ENCODE data around the gene MRPL34. TPM values are rescaled to one million over a fixed set of nuclear protein-coding genes. Genes with fewer than 3 reads are reported as not detected.
A peak's percentile ranks its signal among the peaks of the same experiment; 100 is the strongest.

The MRPL34 gene
- total and polyA plus RNA-seq, 9 of the 15 experiments (the other 6 are each of a cell fraction or from before 2014, with no cell fraction given) = 11.5 to 256 (median 72.5) TPM

GRCh38 chr19:17289489-17289888 lies 16.2 kb upstream of the MRPL34 start (continued):
- TF ChIP-seq PHF8 (IDR thresholded peaks at IDR 0.05; ENCODE audit: borderline replicate concordance, low read length) (no peak; the same call in 1 of the 2 replicates), XRCC3 (IDR thresholded peaks at IDR 0.05) (no peak), CHD2 (IDR thresholded peaks at IDR 0.05; ENCODE audit: low read depth, low read length) (peak; percentile 67), DACH1 (IDR thresholded peaks at IDR 0.05; ENCODE audit: partially characterized antibody) (no peak), THAP12 (CRISPR knock-in tag; IDR thresholded peaks at IDR 0.05) (no peak), EHMT2 (IDR thresholded peaks at IDR 0.05) (no peak), CUX1 (CRISPR knock-in tag; IDR thresholded peaks at IDR 0.05) (no peak), CREM (IDR thresholded peaks at IDR 0.05; ENCODE audit: low read depth) (peak; percentile 43; the same call in 1 of the 2 replicates), ZNF584 (CRISPR knock-in tag; IDR thresholded peaks at IDR 0.05; ENCODE audit: low read depth) (no peak), CTCF (IDR thresholded peaks at IDR 0.05 in 2 of 3, conservative IDR thresholded peaks at IDR 0.05 in 1 of 3; ENCODE audit: insufficient read depth in 2 of 3, low read depth in 1 of 3, low read length in 3 of 3) (no peak), ZFP1 (CRISPR knock-in tag; IDR thresholded peaks at IDR 0.05) (no peak), JUND (IDR thresholded peaks at IDR 0.05; ENCODE audit: borderline replicate concordance, low read depth, low read length) (no peak), JUND (tag; IDR thresholded peaks at IDR 0.05; ENCODE audit: borderline replicate concordance, low read depth, low read length) (no peak), SMAD3 (CRISPR knock-in tag; conservative IDR thresholded peaks at IDR 0.05) (no peak), FOXP4 (CRISPR knock-in tag; IDR thresholded peaks at IDR 0.05; ENCODE audit: borderline replicate concordance) (no peak), NEUROD1 (IDR thresholded peaks at IDR 0.05; ENCODE audit: borderline replicate concordance, low read depth, low read length, partially characterized antibody) (peak; percentile 47), CBX3 (IDR thresholded peaks at IDR 0.05; ENCODE audit: borderline replicate concordance in 1 of 2, low read length in 2 of 2) (no peak)

All from K562 (cell line).